Hematopoietic multipotent progenitor cell treated with erythropoietin and hydrocortisone succinate and interleukin-3 and kit ligand, for 17 days (in vitro differentiated cells): Measurements from ENCODE around the gene POLD2.

Source experiments
- DNase-seq: peaks from one replicate; pipeline ENCODE4 v3.0.0-alpha.2; 2015; ENCODE audit warnings: low spot score

Gene POLD2

DNA sequence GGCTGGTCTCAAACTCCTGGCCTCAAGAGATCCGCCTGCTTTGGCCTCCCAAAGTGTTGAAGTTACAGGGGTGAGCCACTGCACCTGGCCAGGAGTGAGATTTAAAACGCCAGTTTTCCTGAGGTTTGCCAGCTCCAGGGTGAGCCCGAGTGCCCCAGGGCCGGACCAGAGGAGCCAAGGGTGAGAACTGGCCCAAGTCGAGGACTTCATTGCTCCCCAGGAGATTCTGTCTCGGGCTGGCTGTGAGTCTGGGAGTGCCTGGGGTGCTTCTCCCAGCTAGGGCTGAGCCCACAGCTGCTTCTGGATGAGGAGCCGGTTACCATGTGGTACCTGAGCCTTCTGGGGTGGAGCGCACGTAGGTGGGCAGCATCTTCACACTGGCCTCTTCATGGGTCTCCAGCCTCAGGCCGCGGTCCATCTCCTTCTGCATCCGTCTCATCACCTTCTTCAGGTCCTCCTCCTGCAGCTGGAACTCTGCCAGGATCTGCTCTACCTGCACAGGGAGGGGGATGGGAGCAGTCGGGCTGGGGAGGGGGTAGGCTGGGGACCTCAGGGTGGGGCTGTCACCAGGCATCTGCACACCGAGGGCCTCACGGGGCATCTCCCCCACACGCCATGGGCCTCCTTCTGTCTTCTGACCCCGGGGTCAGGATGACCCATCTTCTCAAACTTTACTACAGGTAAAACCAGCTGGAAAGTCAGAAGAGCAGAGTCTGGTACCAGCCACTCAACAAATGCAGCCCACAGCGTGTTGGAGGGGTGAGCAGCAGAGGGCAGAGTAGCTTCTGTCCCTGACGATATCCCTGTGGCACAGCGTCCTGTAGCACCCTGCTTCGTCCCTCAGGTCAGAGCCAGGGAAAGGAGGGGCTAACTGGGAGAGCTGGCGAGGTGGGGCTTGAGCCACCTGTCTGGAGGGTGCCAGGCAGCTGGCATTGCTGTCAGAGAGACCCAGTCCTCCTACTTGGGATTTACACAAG lies 29.9 kb upstream of the POLD2 start:
- DNase-seq = no peak

DNA sequence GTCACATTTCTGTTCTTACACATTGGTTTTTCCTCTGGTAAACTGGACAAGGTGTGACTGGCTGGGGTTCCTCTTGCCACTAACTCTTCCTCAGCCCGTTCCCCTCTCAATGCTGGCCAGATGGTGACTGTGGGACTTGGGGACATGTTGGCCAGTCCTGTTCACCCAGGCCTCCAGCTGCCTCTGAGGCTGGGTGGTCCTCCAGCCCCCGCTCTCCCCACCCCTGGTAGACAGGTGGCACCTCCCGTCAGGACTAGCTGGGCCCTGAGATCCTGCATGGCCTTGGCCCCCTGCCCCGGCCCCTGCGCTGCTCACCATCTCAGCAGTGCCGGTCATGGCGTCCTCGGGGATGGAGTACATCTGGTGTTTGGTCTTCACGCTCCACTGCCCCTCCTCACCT lies 28.6 kb upstream of the POLD2 start:
- DNase-seq = no peak

DNA sequence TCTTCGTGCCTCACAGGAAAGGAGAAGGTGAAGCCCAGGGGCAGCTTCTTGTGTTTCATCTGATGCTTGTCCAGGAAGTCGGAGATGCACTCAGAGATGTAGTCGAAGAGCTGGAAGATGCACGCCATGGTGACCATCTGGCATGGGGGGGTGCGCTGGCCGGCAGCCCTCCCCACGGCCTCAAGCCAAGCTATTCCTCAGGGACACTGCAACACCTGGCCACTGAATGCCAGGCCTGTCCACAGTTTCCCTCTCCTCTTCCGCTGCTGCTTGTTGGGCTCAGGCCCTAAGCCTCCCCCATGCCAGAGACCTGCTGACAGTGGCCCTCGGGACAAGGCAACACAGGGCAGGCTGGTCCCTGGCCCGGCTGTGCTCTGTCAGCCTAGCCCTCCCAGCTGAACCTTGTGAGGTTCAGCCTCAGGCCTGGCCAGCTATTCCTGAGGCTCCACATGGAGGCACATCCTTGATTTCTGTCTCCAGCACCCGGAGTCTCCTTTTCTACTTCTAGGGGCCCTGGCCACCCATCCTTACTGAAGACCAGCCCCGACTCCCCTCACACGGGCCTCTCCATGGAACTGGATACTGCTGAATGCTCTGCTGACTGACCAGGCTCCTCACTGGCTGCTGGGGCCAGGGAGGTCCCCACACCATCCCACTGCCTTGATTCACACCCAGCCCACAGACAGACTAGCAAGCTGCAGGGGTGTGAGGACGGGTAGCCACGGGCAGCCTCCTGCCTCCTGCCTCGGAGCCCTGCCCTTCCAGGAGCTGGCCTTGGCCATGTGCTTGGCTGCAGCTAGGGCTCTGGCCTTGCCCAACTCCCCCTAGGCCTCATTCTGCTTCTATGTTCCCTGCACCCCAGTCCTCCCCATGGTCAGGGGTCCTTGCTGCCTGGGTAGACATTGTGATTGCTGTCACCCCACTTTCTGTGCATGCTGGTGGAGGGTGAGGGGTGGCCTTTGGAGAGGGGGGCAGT lies 27.9 kb upstream of the POLD2 start:
- DNase-seq = no peak

DNA sequence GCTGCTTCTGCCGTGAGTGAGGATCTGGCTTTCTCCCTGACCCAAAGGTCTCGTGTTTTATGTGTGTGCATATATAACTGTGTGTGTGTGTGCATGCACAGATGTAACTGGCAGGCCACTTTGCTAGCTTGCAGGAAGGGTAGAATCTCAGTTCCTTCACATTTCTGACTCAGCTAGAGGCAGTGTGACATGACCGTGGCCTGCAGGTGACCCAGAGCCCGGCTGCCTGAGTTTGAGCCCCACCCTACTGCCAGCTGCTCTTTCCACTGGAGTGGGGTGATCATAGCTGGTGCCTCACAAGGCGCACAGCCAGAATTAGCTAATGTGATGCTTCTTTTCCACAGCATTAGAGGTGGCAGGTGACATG lies 27.1 kb upstream of the POLD2 start:
- no peak for DNase-seq

DNA sequence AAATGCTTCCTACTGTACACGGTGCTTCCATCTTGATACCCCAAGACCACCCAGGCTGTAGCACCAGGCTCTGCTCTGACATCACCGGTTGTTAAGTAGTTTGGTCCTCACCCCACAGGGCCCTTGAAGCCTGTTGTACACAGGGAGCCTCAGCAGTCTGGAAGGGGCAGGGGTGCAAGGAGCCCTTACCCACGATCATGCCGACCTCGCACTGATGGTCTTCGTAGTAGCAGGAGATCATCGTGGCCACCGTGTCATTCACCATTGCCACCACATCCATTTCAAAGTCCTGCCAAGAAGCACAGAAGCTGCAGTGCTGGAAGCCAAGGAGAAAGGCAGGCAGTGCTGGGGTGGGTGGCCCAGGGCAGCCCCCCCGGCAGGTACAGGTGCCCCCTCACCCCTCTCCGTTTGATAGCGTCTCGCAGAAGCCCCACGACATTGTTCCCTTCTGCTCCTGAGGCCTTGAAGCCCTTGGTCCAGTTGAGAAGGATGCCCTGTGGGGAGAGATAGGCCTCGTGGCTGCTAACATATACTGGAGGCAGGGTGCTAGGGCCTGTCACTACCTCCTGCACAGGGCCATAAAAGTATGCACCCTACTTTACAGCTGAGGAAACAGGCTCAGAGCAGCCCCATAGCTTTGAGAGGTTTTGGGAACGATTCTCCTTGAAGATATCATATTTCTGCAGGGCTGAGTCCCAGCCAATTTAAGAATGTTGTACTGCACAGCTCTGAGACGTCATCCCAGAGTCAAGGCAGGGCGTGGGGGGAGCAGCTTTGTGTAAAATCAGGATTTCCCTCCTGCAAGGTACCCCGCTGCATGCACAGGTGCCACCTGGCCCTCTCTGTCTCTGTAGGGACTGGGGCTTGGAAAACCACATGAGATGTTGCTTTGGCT lies 26.5 kb upstream of the POLD2 start:
- DNase-seq = no peak

DNA sequence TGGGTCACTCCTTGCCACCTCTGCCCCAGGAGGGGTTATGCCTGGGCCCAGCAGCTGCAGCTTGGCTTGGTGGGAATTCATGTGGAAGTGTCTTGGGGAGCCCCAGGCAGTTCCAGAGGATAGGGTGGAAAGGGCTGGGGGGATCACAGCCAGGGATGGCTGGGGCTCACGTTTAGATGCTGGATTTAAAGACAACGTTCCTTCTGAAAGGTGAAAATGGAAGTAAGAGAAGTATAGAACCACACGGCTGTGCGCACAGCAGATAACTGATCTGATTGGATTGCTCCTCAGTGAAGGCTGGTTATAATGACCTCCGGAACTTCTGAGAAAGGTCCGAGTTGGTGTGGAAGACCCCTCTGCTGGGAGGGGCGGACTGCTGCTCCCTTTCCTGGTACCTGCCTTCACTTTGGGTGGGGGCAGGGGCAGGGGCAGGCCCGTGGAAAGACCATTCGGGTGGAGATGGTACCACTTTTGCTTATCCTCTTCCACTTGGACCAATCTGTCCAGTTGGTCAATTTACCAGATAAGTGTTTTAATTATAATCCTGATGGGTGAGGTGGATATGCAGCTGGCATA lies 25.7 kb upstream of the POLD2 start:
- no peak for DNase-seq

DNA sequence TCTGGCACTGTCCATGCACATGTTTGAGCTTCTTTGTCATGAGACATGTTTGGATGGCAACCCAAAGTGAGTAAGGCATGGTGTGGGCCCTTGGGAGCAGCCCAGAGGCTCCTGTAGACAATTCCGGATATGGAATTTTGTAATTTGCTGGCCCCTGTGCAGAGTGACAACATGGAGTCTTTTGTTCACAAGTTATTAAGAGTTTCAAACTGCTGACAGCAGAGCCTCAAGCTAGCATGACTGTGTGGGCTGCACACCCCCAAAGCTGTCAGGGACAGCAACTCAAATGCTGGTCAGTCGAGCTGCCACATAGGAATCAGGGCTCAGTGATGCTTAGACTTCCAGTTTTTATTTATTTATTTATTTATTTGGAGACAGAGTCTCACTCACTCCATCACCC lies 24.8 kb upstream of the POLD2 start:
- DNase-seq = no peak

DNA sequence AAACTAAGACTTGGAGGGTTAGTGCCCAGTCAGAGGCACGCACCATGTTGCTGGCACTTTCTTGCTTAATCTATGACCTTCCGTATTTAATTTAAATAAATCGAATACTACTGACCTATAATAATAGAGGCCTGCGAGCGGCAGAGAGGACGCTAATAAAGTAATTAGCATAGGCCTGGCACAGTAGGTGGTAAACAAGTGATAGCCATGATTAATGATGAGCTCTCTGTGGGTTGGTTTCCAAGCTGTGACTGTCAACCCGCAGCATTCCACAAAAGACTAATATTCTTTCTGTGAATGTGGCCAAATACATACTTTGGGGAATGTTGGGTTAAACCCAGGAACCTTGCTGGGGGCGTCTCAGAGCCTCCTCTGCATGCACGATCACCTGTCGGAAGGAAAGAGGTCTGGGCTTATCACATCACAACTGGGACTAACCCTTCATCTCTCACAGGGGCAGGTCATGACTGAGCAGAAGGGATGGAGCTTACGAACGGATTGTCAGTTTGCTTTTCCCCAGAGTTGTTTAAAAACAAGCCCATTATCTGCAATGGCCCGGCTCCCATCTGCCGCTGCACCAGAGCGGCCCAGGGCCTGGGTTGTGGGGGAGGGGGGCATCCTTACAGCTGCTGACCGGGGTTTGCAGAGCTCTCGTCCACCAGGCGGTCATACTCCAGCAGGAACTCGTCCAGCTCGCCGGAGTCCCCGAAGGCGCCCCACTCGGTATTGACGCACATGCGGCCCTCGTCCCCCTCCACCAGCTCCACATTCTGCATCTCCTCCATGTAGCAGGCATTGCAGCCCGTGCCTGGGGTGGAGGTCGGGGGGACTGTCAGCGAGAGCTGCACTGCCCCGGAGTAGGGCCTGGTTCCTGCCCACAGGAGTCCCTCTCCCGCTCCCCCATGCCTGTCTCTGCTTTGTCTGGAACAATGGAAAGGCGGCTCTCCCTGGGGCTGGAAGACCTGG lies 24.0 kb upstream of the POLD2 start:
- DNase-seq = no peak

DNA sequence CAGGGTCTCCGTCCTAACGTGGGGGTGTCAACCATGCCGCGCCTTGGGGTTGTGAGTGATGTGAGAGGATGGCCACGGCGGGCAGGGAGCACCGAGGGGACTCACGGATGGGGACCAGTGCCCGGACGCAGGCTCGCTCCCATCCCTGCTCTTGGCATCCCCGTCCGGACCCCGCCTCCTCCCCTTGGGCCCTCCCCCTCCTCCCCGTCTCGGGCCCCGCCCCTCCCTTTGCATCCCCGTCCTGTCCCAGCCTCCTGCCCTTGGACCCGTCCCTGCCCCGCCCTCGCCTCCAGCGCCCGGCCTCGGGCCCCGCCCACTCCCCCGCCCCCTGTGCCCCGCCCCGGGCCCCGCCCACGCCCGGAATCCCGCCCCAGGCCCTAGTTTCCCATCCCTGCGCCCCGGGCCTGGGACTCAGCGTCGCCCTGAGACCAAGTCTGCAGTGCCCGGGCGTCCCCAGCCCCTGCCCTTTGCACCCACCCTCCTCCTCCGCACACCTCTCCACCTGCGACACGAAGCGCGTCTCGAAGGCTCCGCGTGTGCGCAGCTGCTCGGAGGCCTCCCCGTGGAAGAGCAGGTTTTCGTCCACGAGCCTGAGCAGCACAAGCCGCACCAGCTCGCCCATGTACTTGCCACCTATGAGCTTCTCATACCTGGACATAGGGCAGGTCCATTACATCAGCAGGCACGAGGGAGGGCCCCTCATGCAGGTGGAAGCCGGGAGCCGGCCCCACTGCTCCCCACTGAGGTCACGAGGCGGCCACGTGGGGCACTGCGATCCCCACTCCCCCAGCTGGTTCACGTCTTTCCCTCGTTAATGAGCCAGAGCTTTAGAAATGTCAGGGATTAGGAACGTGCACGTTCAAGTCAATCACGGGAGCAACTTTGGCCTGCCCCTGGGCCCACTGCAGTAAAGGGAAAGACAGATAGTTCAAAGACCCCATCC lies 22.9 kb upstream of the POLD2 start:
- no peak for DNase-seq

DNA sequence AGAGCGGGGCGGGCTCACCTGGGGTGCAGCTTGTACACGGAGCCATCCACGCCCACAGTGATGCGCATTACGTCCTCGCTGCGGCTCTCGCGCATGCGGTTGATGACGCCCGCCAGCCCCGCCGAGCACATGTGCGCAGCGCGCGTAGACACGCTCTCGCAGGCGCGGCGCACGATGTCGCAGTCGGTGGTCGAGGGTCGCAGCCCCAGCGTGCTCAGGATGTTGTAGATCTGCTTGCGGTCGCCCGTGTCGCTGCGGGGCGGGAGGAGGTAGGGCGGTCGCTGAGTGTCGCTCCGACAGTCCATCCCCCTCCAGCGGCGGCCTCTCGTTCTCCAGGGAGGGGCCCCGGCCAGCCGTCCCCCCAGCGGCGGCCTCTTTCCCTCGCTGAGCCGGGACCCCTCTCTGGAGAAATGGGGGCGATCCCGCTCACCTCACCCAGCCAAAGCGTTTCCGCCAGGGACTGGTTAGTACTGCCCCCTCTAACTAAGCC lies 22.2 kb upstream of the POLD2 start:
- no peak for DNase-seq

DNA sequence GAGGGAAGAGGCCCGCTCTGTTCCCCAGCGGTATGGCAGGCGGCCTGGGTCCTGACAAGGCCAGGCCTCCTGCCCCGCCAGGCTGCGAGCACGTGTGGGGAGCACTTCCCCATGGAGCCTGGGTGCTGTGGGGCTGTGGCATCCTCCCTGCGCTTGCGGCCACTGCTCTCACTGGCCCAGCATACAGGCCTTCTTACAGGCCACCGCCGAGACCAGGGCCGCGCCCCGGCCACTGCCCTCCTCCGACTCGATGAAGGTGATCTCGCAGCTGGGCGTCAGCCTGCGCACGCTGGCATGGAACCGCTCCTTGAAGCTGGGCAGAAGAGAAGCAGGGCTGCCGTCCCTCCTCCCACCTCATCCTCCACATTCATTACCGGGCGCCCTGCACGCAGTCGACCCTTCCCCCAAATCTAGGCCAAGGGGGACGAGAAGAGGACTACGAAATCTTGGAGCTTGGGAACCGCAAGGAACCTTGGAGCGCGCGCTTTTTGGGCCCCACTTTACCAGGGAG lies 21.7 kb upstream of the POLD2 start:
- DNase-seq = no peak

DNA sequence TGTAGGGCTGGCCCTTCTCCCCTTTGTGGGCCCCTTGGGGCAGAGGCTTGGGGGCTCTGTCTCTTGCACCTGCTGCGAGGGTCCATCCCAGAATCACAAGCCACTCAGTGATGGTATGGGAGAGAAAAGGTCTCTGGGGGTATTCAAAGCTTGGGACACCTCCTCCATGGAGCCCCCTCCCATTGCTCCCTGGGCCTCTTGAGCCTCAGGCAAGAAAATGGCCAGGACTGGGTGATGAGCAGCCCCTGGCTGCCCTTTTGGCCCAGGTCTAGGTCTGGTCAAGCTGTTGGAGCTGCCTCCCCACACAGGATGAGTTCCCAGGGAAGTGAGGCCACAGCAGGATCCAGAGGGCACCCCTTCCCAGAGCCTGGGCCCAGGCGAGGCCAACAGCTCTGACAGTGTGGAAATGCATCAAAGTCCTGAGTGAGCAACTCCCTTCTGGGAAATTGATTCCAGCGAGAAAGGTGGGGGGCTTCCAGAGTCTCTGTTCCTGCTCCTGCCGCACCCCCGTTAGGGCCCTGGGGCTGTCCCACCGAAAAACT lies 21.1 kb upstream of the POLD2 start:
- no peak for DNase-seq

DNA sequence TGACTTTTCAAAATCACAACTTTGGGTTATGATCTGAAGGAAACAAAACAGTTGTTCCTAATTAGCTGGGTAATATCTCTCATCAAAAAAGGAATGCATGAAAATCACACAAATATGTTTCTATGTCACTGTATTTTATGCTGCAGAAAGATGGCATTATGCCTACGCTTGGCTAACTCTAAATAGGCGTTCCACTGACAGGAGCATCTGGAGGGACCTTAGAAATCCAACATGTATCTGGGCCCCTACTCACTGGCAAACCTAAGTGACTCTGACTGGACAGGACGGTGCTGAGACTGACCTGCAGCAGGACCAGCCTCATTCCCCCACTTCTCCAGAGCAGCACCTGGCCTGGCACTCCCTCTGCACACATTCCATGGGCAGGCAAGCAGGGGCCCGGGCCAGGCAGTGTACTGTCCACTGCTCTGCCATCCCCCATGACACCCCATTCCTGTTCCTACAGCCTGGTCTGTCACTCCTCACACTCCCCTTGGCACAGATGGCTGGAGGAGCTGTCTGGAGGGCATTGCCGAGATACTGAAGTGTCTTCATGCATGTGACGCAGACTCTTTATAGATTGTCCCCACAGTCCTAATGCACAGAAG lies 20.4 kb upstream of the POLD2 start:
- no peak for DNase-seq

DNA sequence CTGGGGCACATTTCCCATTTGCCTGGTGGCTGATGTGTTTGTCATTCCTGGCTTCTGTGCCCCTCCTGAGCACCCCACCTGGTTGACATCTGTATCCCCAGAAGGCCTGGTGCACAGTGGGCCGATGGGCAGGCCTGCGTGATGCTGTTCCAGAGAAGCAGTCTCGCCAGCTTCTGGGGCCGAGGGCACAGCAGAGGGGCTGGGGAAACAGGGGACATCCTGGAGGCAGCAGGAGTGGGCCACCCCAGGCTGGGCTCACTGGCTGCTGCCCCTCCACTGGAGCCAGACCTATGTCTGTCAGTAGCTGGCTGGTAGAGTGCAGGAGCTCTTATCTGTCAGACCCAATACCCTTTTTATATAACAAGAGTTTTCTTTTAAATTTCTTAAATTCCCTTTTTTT lies 18.7 kb upstream of the POLD2 start:
- DNase-seq = no peak

DNA sequence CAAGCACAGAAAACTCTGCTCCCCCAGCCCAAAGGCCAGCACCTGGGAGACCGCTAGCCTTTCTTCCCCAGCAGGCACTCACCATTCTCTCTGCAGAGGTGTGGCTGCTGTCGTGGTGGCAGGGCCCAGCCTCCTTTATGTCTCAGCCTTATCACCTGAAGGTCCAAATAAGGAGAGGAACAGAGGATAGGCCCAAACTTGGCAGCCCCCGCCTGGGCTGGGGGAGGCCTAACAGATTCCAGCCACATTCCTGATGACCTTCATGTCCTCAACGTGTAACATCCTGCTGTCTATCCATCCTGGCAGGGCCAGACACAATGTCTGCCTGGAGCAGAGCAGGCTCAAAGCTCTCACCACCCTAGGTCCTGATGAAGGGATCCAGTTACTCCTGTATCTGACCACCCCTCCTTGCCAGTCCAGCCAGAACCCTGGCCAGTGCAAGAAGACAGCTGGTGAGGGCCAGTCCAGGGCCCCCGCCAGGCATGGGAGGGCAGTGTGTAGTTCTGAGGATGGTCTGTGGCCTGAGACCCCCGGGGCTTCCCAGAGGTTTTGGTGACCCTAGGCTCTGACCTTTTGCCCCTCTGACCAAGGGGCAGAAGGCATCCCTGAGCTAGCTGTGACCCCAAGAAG lies 18.0 kb upstream of the POLD2 start, which contains the start of gene MYL7:
Gene MYL7 (minus strand): TSS at position 112 of the 630 bp plus-strand sequence. CDS start 27 bp downstream, at position 85.
- no peak for DNase-seq

DNA sequence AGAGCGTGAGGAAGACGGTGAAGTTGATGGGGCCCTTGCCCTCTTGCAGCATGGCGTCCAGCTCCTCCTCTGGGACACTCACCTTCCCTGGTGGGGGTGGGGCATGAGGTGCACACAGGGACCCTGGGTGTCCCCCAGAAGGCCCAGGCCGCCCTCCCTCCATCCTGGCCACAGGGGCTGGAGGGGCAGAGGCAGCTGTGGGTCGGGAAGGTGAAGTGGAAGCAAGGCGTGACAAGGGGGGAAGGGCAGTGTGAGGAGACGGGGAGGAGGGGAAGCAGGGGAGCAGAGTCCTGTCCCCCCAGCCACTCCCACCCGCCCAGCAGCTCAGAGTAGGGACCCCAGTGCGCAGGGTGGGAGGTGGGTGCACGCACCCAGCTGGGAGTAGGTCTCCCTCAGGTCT lies 17.0 kb upstream of the POLD2 start:
- DNase-seq = no peak

DNA sequence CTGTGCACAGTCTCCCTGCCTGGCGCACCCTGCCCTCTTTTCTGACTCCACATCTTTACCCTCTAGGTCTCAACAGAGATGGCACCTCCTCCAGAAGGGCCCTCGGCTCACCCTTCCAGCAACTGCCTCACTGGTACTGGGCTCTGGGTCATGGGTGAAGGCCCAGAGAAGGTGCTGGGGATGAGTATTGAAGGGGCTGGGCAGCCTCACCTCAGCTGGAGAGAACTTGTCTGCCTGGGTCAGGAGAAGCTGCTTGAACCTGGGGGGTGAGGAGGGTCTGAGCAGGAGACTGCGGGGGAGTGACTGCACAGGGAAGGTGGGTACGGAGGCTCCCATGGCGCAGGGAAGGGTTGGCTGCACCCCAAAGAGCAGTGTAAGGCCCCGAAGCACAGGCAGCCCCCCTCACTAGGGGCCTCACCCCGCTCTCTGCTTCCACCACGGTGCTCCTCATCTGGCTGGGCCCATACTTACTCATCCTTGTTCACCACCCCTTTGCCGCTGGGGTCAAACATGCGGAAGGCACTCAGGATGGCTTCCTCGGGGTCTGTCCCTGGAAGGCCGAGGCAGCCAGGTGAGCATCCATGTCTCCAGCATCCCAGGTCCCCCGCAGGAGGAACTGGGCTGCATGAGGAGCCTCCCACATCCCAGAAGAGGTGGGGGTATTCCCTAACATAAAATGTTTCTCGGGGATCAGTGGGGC lies 16.1 kb upstream of the POLD2 start:
- DNase-seq = no peak
